GM18517 (cell line): Measurements from ENCODE around the gene PXMP2.
A peak's percentile ranks its signal among the peaks of the same experiment; 100 is the strongest.

Experiments
- ATAC-seq: cut with Tn5 transposase; IDR thresholded peaks from one replicate; pipeline ENCODE4 v1.9.1; 2021; ENCODE audit warnings: mild to moderate bottlenecking, moderate library complexity; ENCODE audit not compliant: unreplicated experiment

The PXMP2 gene

DNA sequence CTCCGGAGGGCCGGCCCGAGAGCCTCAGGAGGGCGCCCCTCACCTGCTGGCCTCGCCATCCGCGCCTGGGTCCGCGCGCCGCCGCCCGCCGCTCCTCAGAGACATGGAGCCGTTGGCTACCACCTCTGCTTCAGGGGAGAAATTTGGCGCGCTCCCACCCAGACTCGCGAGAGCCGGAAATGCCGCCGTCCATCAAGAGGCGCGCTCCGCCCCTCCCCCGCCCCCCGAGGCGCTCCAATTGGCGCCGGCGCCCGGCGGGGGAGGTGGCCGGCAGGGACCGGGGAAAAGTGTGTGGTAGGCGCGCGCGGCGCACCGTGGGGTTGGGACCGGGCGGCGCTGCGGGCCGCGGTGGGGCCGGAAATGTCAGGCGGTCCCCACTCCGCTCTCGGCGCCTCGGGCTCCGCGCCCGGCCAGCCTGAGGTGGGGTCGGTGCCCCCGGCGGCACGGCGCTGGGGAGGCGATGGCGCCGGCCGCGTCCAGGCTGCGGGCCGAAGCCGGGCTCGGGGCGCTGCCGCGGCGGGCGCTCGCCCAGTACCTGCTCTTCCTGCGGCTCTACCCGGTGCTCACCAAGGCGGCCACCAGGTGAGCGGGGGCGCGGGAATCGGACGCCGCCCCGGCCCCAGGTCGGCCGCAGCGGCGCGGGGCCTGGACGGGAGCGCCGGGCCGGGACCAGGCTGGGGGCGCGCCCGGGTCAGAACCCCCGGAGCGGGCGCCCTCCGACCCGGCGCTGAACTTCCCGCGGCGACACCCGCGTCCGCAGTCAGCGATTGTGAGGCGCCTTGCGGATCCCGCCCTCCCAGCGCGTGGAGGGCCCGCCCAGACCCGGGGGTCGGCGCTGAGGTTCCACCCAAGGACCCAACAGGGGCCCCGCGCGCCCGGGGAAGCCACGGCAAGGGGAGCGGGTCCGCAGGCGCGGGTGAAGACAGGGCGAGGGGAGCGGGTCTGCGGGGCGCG is at the start of gene PXMP2, which contains the start of gene POLE:
Gene PXMP2 (plus strand): TSS at position 377 of the 954 bp plus-strand sequence. CDS start 84 bp downstream, at position 461.
Gene POLE (minus strand): TSS at position 132 of the 954 bp plus-strand sequence. CDS start 27 bp downstream, at position 105.
- peak; percentile 88 for ATAC-seq

DNA sequence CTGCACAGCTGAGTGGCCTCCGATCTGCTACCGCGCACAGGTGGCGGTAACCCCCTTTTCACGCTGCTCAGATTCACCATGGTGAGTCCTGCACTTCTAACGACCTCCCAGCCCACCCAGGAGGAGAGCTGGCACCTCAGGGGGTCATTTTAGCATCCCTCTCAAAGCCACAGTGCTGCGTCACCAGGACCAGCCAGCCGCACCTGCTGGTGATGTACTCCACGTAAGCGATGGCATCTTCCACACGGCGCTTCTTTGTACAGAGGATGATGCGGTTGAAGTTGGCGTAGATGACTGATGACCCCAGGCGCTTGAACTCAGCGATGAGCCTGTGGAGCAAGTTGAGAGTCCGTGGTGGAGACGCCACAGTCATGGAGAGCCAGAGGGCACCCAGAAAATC is 49.6 kb upstream of the PXMP2 start:
- no peak for ATAC-seq

- ATAC-seq = no peak
These were observed 48.6 kb upstream of the PXMP2 start for GRCh38 chr12:132638541-132639408.

GRCh38 chr12:132639956-132640520 is 47.3 kb upstream of the PXMP2 start:
- ATAC-seq = no peak

- no peak for ATAC-seq
These were observed 46.5 kb upstream of the PXMP2 start for GRCh38 chr12:132640936-132641335.

GRCh38 chr12:132641811-132642650 is 45.4 kb upstream of the PXMP2 start:
- no peak for ATAC-seq

GRCh38 chr12:132642846-132643835 is 44.2 kb upstream of the PXMP2 start:
- no peak for ATAC-seq

GRCh38 chr12:132646850-132647249 is 40.5 kb upstream of the PXMP2 start:
- ATAC-seq = no peak

DNA sequence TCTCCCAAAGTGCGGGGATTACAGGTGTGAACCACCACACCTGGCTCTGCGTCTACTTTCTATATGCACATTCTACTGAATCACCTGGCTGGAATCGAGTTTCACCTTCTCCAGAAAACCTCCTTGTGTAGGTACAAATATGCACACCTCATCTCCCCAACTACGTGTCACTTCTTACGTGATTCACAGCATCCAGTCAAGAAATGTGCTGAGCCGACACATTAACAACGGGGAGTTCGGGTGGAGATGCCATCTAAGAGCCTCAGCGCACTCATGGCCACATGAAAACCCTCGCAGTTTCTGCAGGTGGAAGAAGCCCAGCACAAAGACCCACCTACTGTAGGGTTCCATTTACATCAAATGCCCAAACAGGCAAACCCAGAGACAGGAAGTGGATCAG is 39.5 kb upstream of the PXMP2 start:
- ATAC-seq = no peak

DNA sequence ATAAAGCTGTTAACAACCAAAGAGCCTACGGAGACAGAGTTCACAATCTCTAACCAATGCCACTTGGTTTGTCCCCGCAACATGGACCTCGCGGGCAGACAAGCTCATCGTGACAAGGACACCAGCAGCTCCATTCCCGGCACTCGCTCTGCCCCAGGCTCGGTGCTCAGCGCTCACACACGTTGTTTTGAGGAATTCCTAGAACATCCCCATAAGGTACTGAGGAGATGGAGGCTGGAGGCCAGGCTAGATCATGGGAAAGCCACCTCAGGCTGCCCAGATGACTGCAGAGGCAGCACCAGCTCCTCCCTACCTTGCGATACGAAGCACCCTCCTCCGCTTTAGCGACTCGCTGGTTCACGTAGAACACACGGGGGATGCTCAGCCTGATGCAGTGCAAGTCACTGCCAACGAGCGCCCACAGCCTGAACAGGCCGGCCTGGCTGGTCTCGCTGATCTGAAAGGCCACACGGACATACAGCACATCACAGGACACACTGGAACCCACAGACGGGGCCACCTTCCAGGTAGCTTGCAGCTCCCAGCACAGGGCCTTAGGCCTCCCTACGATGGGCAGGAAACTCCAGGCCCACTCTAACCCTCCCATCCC is 38.7 kb upstream of the PXMP2 start:
- ATAC-seq = no peak

DNA sequence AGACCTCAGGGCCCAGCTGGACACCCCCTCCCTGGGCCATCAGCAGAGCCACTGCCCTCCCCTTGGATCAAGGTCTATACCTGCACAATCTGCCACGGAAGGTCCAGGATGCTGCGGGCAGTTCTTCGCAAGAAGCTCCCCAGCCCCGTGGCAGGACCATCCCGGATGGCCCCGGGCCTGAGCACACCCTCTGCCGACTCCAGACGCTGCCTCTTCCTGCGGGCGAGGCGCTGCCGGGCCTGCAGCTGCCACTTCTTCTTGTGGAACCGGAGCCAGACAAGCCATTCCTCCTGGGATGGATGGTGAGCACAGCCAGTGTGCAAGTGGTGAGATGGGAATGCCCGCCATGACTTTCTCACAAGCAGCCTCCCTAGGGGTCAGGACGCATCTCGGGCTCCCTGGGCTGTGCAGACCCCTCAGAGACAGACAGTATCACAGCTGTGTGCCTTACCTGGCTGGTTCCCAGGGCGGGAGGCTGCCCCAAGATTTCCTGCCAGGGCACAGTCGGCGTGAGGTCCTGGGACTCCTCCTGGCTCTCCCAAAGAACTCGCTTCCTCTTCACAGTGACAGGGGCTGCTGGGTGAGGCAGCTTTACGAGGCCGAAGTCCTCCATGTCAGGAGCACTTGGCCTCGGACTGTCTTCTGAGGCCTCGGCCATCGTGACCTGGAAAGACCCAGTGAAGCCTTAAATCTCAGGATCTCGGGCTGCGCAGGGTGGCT is 38.0 kb upstream of the PXMP2 start:
- no peak for ATAC-seq

- ATAC-seq = no peak
These were observed 35.8 kb upstream of the PXMP2 start for GRCh38 chr12:132651444-132652100.

DNA sequence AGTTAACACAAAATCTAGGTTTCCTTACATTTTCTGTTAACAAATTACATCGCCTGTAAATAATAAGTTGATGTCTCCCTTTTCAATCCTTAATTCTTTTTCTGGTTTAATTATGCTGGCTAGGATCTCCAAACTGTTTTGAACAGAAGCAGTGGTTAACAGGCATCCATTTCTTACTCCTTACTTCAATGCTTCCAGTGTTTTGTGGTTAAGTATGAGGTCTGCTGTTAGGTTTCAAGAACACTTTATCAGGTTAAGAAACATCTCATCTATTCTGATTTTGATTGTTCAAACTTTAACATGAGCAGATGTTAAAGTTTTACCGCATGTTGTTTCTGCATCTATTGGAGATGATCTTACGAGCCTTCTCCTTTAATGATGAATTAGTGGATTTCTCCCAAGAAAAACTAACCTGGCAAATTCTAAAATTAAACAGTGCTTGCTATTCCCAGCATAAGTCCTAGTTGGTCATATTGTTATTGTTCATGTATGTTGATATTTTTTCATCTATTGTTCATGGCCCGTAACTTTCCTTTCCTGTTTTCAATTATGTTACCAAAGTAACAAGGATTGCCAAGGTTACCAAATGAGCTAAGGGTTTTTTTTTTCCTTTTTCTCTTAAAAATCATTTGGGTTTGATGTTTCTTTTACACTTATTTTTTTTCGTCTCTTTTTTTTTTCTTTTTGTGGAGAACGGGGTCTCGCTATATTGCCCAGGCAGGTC is 33.7 kb upstream of the PXMP2 start:
- no peak for ATAC-seq

DNA sequence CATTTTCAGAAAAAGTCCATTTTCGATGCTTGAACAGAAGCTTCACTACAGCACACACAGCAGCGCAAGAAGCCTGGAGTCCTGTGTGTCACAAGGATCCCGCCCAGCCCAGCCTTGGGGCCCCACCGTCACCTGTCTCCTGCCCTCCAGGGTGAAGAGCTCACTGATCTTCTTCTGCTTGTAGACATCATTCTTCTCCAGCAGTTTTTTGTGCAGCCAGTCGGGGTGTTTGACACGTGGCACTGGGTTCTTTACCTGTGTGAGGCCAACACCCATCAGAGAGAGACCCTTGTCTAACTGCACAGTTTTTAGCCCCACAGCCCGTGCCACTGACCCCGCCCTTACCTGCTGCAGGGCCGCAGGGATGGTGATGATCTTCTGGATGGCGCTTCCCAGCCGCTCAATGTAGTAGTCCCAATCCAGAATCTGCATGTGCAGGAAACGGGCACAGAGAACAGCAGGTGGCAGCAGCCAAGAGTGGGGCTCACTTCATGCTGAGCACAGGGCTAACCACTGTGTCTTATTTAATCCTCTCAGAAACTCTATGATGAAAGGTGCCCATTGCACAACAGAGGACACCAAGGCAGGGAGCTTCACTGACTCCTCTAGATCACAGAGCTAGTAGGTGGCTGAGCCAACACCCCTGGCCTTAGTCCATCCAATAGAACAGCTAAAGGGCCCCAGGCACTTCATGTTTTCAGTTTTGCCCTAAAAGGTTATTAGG is 30.2 kb upstream of the PXMP2 start:
- ATAC-seq = no peak

DNA sequence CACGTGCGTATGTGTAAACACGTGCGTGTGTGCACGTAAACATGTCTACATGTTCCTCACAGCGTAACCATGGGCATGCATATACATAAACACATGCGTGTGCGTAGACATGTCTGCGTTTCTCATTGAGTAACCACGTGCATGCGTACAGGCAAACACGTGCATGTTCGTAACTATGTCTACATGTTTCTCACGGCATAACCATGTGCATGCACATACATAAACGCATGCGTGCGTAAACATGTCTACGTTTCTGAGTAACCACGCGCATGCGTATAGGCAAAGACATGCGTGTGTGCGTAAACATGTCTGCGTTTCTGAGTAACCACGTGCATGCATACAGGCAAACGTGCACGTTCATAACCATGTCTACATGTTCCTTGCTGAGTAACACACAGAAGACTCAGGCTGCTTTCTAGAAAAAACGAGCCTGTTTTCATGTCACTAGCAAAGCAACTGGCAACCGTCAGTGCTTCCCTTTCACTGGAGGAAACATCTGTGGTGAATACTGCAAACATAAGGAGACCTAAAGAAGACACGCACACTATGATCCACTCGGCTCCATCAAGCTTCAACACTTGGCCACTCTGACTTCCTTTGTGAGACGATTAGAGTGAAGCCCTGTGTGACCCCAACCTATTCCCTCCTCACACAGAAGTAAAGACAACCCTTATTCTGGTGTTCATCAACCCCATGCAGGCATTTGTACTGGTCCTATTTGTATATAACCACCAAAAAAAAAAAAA is 29.1 kb upstream of the PXMP2 start:
- no peak for ATAC-seq
